Prostate gland (tissue), 2 donors: Measurements from ENCODE around the gene TTC27. TPM values are rescaled to one million over a fixed set of nuclear protein-coding genes. Genes with fewer than 3 reads are reported as not detected.

Experiments
- DNase-seq: peaks from one replicate; pipeline ENCODE4 v3.0.0-alpha.2; 2019; ENCODE audit warnings: low spot score
- H3K27ac ChIP-seq, 2 donors: fragments of 200-600 bp; sonication (generic); 2 replicates each; pipeline ENCODE4 v1.5.1; 2017 to 2019
- H3K27me3 ChIP-seq: fragments of 200-600 bp; sonication (generic); replicated peaks from 2 replicates; pipeline ENCODE4 v1.5.1; 2019; ENCODE audit not compliant: insufficient read depth
- H3K36me3 ChIP-seq, 2 donors: fragments of 200-600 bp; sonication (generic); 1 replicate in 1 of 2; 2 replicates in 1 of 2; pipeline versions ENCODE4 v1.5.1 to v1.8.1; 2017 to 2019
- H3K4me1 ChIP-seq: fragments of 200-600 bp; sonication (generic); replicated peaks from 2 replicates; pipeline ENCODE4 v1.5.1; 2019
- H3K4me3 ChIP-seq, 2 donors: fragments of 200-600 bp; sonication (generic); 2 replicates each; pipeline ENCODE4 v1.5.1; 2017 to 2019
- H3K9me3 ChIP-seq: fragments of 200-600 bp; sonication (generic); 2 replicates; pipeline ENCODE4 v1.5.1; 2017
- CTCF ChIP-seq, 4 experiments: fragments of 200-600 bp in 2 of 4; fragments of 450-650 bp in 2 of 4; sonication (generic) in 2 of 4; IDR thresholded peaks; 1 replicate in 3 of 4; 2 replicates in 1 of 4; pipeline ENCODE4 v1.5.1; 2016 to 2019; ENCODE audit warnings: antibody characterized with exemption in 4 of 4, mild to moderate bottlenecking in 2 of 4, moderate library complexity in 2 of 4
- POLR2A ChIP-seq: fragments of 450-650 bp; IDR thresholded peaks from one replicate; pipeline ENCODE4 v1.6.1; 2016; ENCODE audit warnings: antibody characterized with exemption, mild to moderate bottlenecking
- POLR2AphosphoS5 ChIP-seq: sonication (generic); formaldehyde crosslinking; IDR thresholded peaks from one replicate; pipeline ENCODE4 v1.6.1; 2017; ENCODE audit warnings: antibody characterized with exemption
- WGBS: methylation state at CpG from one replicate; pipeline ENCODE4 v1.1.5; 2018; 5-methylcytosine and 5-hydroxymethylcytosine counted together
- intact Hi-C: fragments of 100-400 bp; cut with DNase I; formaldehyde crosslinking; loops from one replicate; pipeline ENCODE4 v1.14.2; 2022
- total RNA-seq, 2 donors: library from RNA; depleted of rRNA; stranded (reverse); fragments of >200 nt; gene quantifications; one replicate each; pipeline ENCODE4 v1.1.0, GENCODE V29; 2016

TTC27 gene
- total RNA-seq, 2 donors from 2014 or later: 13.0 to 15.6 TPM

DNA sequence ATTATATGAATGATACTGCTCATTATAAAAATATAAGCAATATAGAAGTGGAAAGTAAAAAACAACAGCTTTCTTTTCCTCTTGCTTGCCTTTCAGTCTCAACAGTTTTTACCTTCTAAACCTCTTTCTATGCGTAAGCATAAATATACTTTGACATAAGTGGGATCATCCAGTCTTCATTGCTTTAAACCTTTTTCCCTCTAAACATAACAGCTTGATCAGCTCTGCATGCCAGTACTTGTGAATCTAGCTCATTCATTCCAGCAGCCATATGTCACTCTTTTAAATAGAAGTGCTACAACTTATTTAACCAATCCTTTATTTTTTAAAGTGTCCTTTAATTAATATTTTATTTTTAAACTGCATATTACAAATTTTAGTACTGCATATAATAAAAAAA, 88.1 kb downstream of the TTC27 start:
- intact Hi-C loops: no loop called here
- Histone ChIP-seq H3K9me3 (no peaks in the 10 kb centered on the region), H3K27ac (no peak overlapping the region), H3K4me3 (no peak overlapping the region), H3K36me3 (no peaks in the 10 kb centered on the region), H3K4me1 (peaks cover 4% of the 10 kb centered on the region), H3K27me3 (no peaks in the 10 kb centered on the region)
- TF ChIP-seq CTCF (IDR thresholded peaks at IDR 0.05) (no peak), POLR2A (no peak)
- no peak for DNase-seq
- 65% methylated on average over 1 of the region's 1 CpG for WGBS

GRCh38 chr2:32716598-32716997, 88.7 kb downstream of the TTC27 start:
- no peak for DNase-seq
- Histone ChIP-seq H3K4me3 (no peak overlapping the region), H3K9me3 (no peaks in the 10 kb centered on the region), H3K27me3 (no peaks in the 10 kb centered on the region), H3K27ac (no peak overlapping the region), H3K36me3 (no peaks in the 10 kb centered on the region), H3K4me1 (peaks cover 4% of the 10 kb centered on the region)
- TF ChIP-seq CTCF (IDR thresholded peaks at IDR 0.05) (no peak), POLR2AphosphoS5 (no peak), POLR2A (no peak)
- intact Hi-C loops: no loop called here

DNA sequence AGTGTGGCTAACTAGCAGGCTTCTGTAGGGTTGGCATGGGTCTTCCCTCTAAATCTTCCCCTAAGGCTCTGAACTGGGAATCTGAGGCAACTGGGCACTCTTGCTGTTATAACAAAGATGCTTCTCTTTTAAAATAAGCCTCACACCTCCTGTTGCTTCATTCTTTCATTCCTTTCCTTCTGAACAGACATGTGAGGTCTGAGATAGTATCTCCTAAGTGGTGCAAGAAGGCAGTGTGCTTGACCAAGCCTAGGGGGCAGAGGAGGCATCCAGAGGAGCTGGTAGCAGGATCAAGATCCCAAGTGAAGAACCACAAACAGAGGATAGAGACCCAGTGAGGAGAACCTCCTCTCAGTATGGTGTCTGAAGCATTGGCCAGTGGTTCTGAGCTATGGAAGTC, 90.9 kb downstream of the TTC27 start:
- Histone ChIP-seq H3K9me3 (no peaks in the 10 kb centered on the region), H3K27me3 (no peaks in the 10 kb centered on the region), H3K4me3 (no peak overlapping the region), H3K4me1 (no peaks in the 10 kb centered on the region), H3K27ac (no peak overlapping the region), H3K36me3 (no peaks in the 10 kb centered on the region)
- TF ChIP-seq POLR2AphosphoS5 (no peak), POLR2A (no peak), CTCF (IDR thresholded peaks at IDR 0.05) (no peak)
- DNase-seq: no peak
- intact Hi-C loops: no loop called here

DNA sequence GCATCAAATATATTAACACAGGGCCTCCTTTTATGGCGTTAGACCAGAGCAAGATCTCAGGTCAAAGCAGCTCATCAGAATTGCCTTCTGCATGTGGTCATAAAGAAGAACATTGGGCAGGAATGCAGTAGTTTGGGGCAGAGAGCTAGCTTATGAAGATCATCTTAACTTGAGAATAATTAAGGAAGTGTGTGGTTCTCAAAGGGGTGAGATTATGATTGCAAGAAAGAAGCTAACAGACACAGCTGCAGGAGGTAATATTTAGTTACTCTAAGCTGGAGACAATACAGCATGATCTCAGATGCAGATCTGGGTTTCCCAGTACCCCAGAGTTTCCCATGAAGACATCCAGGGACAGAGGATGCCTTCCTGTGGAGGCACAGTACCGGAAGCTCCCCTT, 91.6 kb downstream of the TTC27 start:
- no peak for TF ChIP-seq CTCF (IDR thresholded peaks at IDR 0.05)
- TF ChIP-seq POLR2AphosphoS5: no peak
- no peak for TF ChIP-seq POLR2A
- no peak overlapping the region for H3K27ac ChIP-seq
- H3K4me1 ChIP-seq: no peaks in the 10 kb centered on the region
- H3K9me3 ChIP-seq: no peaks in the 10 kb centered on the region
- DNase-seq: no peak
- intact Hi-C loops: no loop called here
- WGBS: 97% methylated on average over 2 of the region's 2 CpGs
- H3K4me3 ChIP-seq: no peak overlapping the region
- no peaks in the 10 kb centered on the region for H3K27me3 ChIP-seq
- H3K36me3 ChIP-seq: no peaks in the 10 kb centered on the region

DNA sequence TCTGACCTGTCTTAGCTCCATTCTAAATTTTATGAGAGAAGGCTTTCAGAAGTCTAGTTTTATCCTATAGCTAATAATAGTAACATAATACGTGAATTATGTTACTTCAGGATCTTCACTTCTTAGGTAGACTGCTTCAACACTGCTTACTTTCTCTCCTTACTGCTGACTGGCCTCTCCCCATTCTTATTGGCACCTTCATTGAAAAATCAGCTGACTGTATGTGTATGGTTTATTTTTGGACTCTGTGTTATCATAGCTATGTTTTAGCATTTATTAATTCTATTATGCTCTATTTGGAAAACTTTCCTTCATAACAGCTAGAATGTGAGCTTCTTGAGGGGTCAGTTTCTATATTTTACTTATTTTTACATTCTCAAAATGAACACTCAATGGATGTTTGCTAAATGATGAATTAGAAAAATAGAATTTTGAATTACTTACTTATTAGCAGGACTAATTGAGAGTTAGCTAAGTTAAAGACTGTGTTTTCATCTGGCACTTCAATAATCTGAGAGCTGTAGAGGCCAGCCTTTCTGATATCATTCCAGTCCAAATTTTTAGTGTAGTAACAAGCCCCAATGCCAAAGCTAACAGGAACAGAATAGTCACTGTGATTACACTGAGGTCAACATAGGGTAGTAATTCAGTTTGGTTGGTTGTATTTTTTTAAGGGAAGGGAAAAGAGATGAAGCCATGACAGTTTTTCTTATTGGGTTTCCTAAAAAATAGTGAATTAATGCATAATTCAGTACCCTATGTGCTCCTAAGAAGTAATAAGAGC, 92.3 kb downstream of the TTC27 start:
- 85% methylated on average over 1 of the region's 1 CpG for WGBS
- H3K36me3 ChIP-seq: no peaks in the 10 kb centered on the region
- no peak for DNase-seq
- intact Hi-C loops: no loop called here
- TF ChIP-seq POLR2A (no peak), CTCF (IDR thresholded peaks at IDR 0.05) (no peak), POLR2AphosphoS5 (no peak)
- no peaks in the 10 kb centered on the region for H3K9me3 ChIP-seq
- H3K4me1 ChIP-seq: no peaks in the 10 kb centered on the region
- H3K27me3 ChIP-seq: no peaks in the 10 kb centered on the region
- H3K4me3 ChIP-seq: no peak overlapping the region
- no peak overlapping the region for H3K27ac ChIP-seq
